Osteoblast (primary cell): Measurements from ENCODE around the gene DTX1. TPM values are rescaled to one million over a fixed set of nuclear protein-coding genes. Genes with fewer than 3 reads are reported as not detected.

Source experiments
- DNase-seq: peaks from one replicate; pipeline ENCODE4 v3.0.0; 2011; ENCODE audit warnings: low spot score, mixed read lengths; ENCODE audit not compliant: insufficient read length; ENCODE audit errors: missing footprints
- H2AFZ ChIP-seq: 2 replicates; pipeline ENCODE4 v1.6.0; 2011; ENCODE audit warnings: mild to moderate bottlenecking, low read length
- H3K27ac ChIP-seq: 2 replicates; pipeline ENCODE4 v1.5.1; 2011; ENCODE audit warnings: mild to moderate bottlenecking, low read depth, low read length, moderate library complexity
- H3K27me3 ChIP-seq: 2 replicates; pipeline ENCODE4 v1.6.0; 2012; ENCODE audit warnings: mild to moderate bottlenecking, control low read depth, inconsistent platforms, low read length, moderate library complexity; ENCODE audit not compliant: insufficient read depth
- H3K36me3 ChIP-seq: 2 replicates; pipeline ENCODE4 v1.5.1; 2011; ENCODE audit warnings: mild to moderate bottlenecking, low read length, control low read depth, moderate library complexity; ENCODE audit not compliant: insufficient read depth
- H3K4me1 ChIP-seq: 2 replicates; pipeline ENCODE4 v1.5.1; 2011; ENCODE audit warnings: mild to moderate bottlenecking, low read length, control low read depth, moderate library complexity; ENCODE audit not compliant: insufficient read depth
- H3K4me2 ChIP-seq: 2 replicates; pipeline ENCODE4 v1.6.0; 2011; ENCODE audit warnings: mild to moderate bottlenecking, low read length; ENCODE audit not compliant: insufficient read depth
- H3K4me3 ChIP-seq: fragments of 200-600 bp; sonication (generic); 3 replicates; pipeline ENCODE4 v1.5.1; 2012; ENCODE audit warnings: mild to moderate bottlenecking, low read length, inconsistent platforms; ENCODE audit not compliant: insufficient read depth
- H3K79me2 ChIP-seq: 2 replicates; pipeline ENCODE4 v1.6.0; 2012; ENCODE audit warnings: mild to moderate bottlenecking, low read length, control low read depth, inconsistent platforms; ENCODE audit not compliant: insufficient read depth
- H3K9me3 ChIP-seq: 2 replicates; pipeline ENCODE4 v1.5.1; 2011; ENCODE audit warnings: low read depth, low read length, control low read depth
- H4K20me1 ChIP-seq: 2 replicates; pipeline ENCODE4 v1.6.0; 2012; ENCODE audit warnings: mild to moderate bottlenecking, low read length, control low read depth; ENCODE audit not compliant: insufficient read depth
- total RNA-seq: library from RNA; depleted of rRNA; stranded (reverse); fragments of >200 nt; gene quantifications from 2 replicates; pipeline ENCODE4 v1.2.3, GENCODE V29; 2012
- TF ChIP-seq, protein P1 (sequence below): IDR thresholded peaks from 2 replicates; pipeline ENCODE4 v1.5.1; 2011; ENCODE audit warnings: mild to moderate bottlenecking, low read depth, low read length, moderate library complexity; ENCODE audit errors: extremely low read depth

DTX1 gene
- total RNA-seq, 1 donor, result under 0.01 TPM

GRCh38 chr12:113082486-113083148, 26.1 kb downstream of the DTX1 start:
- H3K4me2 ChIP-seq, result no peak overlapping the region
- peaks cover 4% of the 10 kb centered on the region for H3K27me3 ChIP-seq
- H3K9me3 ChIP-seq, result no peaks in the 10 kb centered on the region
- H3K36me3 ChIP-seq, result no peaks in the 10 kb centered on the region
- TF ChIP-seq, protein P1, sequence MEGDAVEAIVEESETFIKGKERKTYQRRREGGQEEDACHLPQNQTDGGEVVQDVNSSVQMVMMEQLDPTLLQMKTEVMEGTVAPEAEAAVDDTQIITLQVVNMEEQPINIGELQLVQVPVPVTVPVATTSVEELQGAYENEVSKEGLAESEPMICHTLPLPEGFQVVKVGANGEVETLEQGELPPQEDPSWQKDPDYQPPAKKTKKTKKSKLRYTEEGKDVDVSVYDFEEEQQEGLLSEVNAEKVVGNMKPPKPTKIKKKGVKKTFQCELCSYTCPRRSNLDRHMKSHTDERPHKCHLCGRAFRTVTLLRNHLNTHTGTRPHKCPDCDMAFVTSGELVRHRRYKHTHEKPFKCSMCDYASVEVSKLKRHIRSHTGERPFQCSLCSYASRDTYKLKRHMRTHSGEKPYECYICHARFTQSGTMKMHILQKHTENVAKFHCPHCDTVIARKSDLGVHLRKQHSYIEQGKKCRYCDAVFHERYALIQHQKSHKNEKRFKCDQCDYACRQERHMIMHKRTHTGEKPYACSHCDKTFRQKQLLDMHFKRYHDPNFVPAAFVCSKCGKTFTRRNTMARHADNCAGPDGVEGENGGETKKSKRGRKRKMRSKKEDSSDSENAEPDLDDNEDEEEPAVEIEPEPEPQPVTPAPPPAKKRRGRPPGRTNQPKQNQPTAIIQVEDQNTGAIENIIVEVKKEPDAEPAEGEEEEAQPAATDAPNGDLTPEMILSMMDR, result no peak
- H3K27ac ChIP-seq, result no peak overlapping the region
- H2AFZ ChIP-seq, result no peak overlapping the region
- H3K4me3 ChIP-seq, result no peak overlapping the region
- H3K79me2 ChIP-seq, result no peaks in the 10 kb centered on the region
- H4K20me1 ChIP-seq, result no peaks in the 10 kb centered on the region
- DNase-seq, result no peak
- H3K4me1 ChIP-seq, result no peaks in the 10 kb centered on the region

GRCh38 chr12:113083863-113084435, 27.4 kb downstream of the DTX1 start:
- H3K27me3 ChIP-seq, result peaks cover 4% of the 10 kb centered on the region

GRCh38 chr12:113086249-113087164, 30.0 kb downstream of the DTX1 start:
- no peaks in the 10 kb centered on the region for H3K9me3 ChIP-seq
- H4K20me1 ChIP-seq, result no peaks in the 10 kb centered on the region
- H3K4me1 ChIP-seq, result no peaks in the 10 kb centered on the region
- H2AFZ ChIP-seq, result no peak overlapping the region
- TF ChIP-seq, protein P1, result no peak
- DNase-seq, result no peak
- H3K4me2 ChIP-seq, result no peak overlapping the region
- peaks cover 4% of the 10 kb centered on the region for H3K27me3 ChIP-seq
- H3K79me2 ChIP-seq, result no peaks in the 10 kb centered on the region
- H3K4me3 ChIP-seq, result no peak overlapping the region
- H3K27ac ChIP-seq, result no peak overlapping the region
- no peaks in the 10 kb centered on the region for H3K36me3 ChIP-seq

More at GRCh38 chr12:113083863-113084435, 27.4 kb downstream of the DTX1 start:
- Histone ChIP-seq H4K20me1 (no peaks in the 10 kb centered on the region), H3K4me3 (no peak overlapping the region), H3K27ac (no peak overlapping the region), H3K79me2 (no peaks in the 10 kb centered on the region), H3K9me3 (no peaks in the 10 kb centered on the region), H2AFZ (no peak overlapping the region), H3K4me1 (no peaks in the 10 kb centered on the region), H3K4me2 (no peak overlapping the region), H3K36me3 (no peaks in the 10 kb centered on the region)
- no peak for DNase-seq
- TF ChIP-seq, protein P1, result no peak

DNA sequence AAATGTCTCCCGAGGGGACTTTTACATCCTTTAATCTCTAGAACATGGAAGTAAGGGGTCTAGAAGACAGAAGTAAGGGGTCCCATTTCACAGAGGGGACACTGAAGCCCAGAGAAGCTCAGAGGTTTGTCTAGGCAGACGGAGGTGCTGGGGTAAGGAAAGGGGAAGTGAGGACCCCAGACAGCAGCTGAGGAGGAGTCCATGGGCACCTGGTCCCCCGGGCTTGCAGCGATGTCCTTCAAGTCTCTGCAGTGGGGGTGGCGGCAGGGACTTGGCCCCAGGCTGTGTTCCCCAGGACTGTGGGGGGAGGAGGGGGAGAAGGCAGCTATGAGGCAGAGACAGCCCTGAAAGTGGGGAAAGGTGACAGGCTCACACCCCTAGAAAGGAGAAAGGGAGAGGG, 30.7 kb downstream of the DTX1 start:
- Histone ChIP-seq H3K27ac (no peak overlapping the region), H3K79me2 (no peaks in the 10 kb centered on the region), H4K20me1 (no peaks in the 10 kb centered on the region), H3K36me3 (no peaks in the 10 kb centered on the region), H3K4me2 (no peak overlapping the region), H3K4me1 (no peaks in the 10 kb centered on the region), H3K4me3 (no peak overlapping the region), H3K9me3 (no peaks in the 10 kb centered on the region), H3K27me3 (peaks cover 4% of the 10 kb centered on the region), H2AFZ (no peak overlapping the region)
- TF ChIP-seq, protein P1, result no peak
- no peak for DNase-seq
